PC-9 (cell line): Measurements from ENCODE around the gene CLDN9. TPM values are rescaled to one million over a fixed set of nuclear protein-coding genes. Genes with fewer than 3 reads are reported as not detected.
"Not testable (repeated sequence)": the region's sequence is repeated elsewhere in the genome, so short reads cannot be mapped to it uniquely, and the experiment has no call there.

ENCODE experiments used
- BruUV-seq: library from RNA; stranded (reverse); fragments of 400-500 nt; replicated peaks from 2 replicates; lab custom pipeline; 2021; lab: Mats Ljungman, UMichigan
- CTCF ChIA-PET: fragments of 300-600 bp; sonication (Branson Sonifier 250); formaldehyde crosslinking; loops from one replicate; lab custom pipeline; 2022; ENCODE audit warnings: antibody characterized with exemption; lab: Charles Lee
- POLR2A ChIA-PET: fragments of 300-600 bp; sonication (Branson Sonifier 250); formaldehyde crosslinking; loops from one replicate; lab custom pipeline; 2022; ENCODE audit warnings: antibody characterized with exemption; ENCODE audit not compliant: unreplicated experiment; lab: Charles Lee
- DNase-seq, 2 experiments: peaks; one replicate each; pipeline versions ENCODE4 v3.0.0 to v3.0.0-alpha.2; 2015 to 2022; ENCODE audit warnings: mixed read lengths in 1 of 2
- H2AFZ ChIP-seq: fragments of 200-600 bp; sonication (generic); 2 replicates; pipeline ENCODE4 v1.8.1; 2017; ENCODE audit warnings: antibody characterized with exemption
- H3F3A ChIP-seq: fragments of 200-600 bp; sonication (generic); 2 replicates; pipeline ENCODE4 v1.8.1; 2017; ENCODE audit warnings: antibody characterized with exemption, mild to moderate bottlenecking, low read depth; ENCODE audit not compliant: insufficient read depth
- H3K27ac ChIP-seq: fragments of 200-600 bp; sonication (generic); 2 replicates; pipeline ENCODE4 v1.6.1; 2016; ENCODE audit warnings: mixed run types
- H3K27me3 ChIP-seq: fragments of 200-600 bp; sonication (generic); 2 replicates; pipeline ENCODE4 v1.6.1; 2016; ENCODE audit warnings: low read depth, mixed run types; ENCODE audit not compliant: insufficient read depth
- H3K36me3 ChIP-seq: fragments of 200-600 bp; sonication (generic); 2 replicates; pipeline ENCODE4 v1.6.1; 2016; ENCODE audit warnings: low read depth, mixed run types
- H3K4me1 ChIP-seq: fragments of 200-600 bp; sonication (generic); replicated peaks from 2 replicates; pipeline ENCODE4 v1.6.1; 2016; ENCODE audit warnings: mixed run types; ENCODE audit not compliant: insufficient read depth
- H3K4me2 ChIP-seq: fragments of 200-600 bp; sonication (generic); 2 replicates; pipeline ENCODE4 v1.6.1; 2017; ENCODE audit warnings: mixed run types
- H3K4me3 ChIP-seq: fragments of 200-600 bp; sonication (generic); 2 replicates; pipeline ENCODE4 v1.6.1; 2016; ENCODE audit warnings: mixed run types
- H3K79me2 ChIP-seq: fragments of 200-600 bp; sonication (generic); 2 replicates; pipeline ENCODE4 v1.6.1; 2017; ENCODE audit warnings: low read depth, mixed run types
- H3K9me2 ChIP-seq: fragments of 200-600 bp; sonication (generic); 2 replicates; pipeline ENCODE4 v1.8.1; 2017; ENCODE audit warnings: mild to moderate bottlenecking; ENCODE audit not compliant: insufficient read depth
- H3K9me3 ChIP-seq: fragments of 200-600 bp; sonication (generic); 2 replicates; pipeline ENCODE4 v1.8.1; 2016; ENCODE audit warnings: low read depth; ENCODE audit not compliant: insufficient read depth
- H4K20me1 ChIP-seq: fragments of 200-600 bp; sonication (generic); 2 replicates; pipeline ENCODE4 v1.8.1; 2017; ENCODE audit not compliant: insufficient read depth
- CTCF ChIP-seq: fragments of 200-600 bp; sonication (generic); conservative IDR thresholded peaks from 2 replicates; pipeline ENCODE4 v1.6.1; 2017; ENCODE audit warnings: mixed run types, antibody characterized with exemption, mild to moderate bottlenecking, moderate library complexity
- EZH2 ChIP-seq: fragments of 200-600 bp; sonication (generic); IDR thresholded peaks from 2 replicates; pipeline ENCODE4 v1.8.0; 2017; ENCODE audit warnings: antibody characterized with exemption, low read depth
- intact Hi-C: fragments of 100-400 bp; cut with micrococcal nuclease; formaldehyde crosslinking; loops from one replicate; pipeline ENCODE4 v1.10.0; 2022; ENCODE audit not compliant: unreplicated experiment
- total RNA-seq: library from RNA; stranded (reverse); gene quantifications from 2 replicates; pipeline ENCODE4 v1.2.3, GENCODE V29; 2021

Gene CLDN9
- total RNA-seq, 1 experiment from 2014 or later = 16.4 TPM

DNA sequence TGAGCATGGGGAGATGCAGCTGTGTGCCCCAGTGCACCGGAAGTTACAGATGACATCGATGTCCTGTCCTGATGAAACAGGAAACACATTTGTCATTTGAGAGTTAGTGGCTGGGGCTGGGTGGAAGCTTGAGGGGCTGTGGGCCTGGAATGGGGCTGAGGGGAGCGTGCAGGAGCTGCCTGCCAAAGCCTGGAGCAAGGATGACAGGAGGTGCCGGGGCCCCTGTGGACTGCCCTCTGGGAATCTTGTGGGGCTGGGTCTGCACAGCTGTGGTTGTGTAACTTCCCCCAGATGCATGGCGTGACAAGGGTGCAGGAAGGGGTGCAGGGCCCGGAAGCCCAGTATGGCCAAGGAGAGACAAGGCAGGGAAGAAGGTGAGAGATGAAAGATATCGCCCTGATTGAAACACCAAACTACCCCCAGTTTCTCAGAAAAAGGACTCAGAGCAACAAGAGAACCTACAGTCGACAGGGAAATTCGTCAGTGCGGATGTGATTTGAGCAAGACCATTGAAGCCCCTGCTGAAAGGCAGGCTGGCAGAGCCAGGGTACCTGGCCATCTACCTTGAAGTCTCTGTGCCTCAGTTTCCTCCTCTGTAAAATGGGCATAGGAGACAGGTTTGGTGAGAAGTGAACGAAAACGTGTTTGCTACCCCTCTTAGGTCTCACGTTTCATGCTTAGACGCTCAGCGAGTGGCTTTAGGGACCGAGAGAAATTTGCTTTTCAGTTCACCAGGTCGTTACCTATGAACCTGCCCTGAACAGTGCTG lies 42.4 kb downstream of the CLDN9 start:
- POLR2A ChIA-PET = no interaction called here
- Histone ChIP-seq H3K4me1 (peaks cover 10% of the 10 kb centered on the region; the same call in 1 of the 2 replicates), H3K36me3 (no peaks in the 10 kb centered on the region), H3K27me3 (no peaks in the 10 kb centered on the region), H4K20me1 (no peaks in the 10 kb centered on the region), H3K4me3 (no peak overlapping the region), H2AFZ (no peak overlapping the region), H3K79me2 (no peaks in the 10 kb centered on the region), H3F3A (peaks cover 8% of the 10 kb centered on the region; the same call in 1 of the 2 replicates), H3K9me3 (no peaks in the 10 kb centered on the region), H3K9me2 (no peaks in the 10 kb centered on the region), H3K27ac (no peak overlapping the region), H3K4me2 (no peak overlapping the region)
- intact Hi-C loops = loop anchor here (5.0 kb wide), 1 partner anchor 112 kb away; no protein-coding TSS in a partner anchor
- TF ChIP-seq EZH2 = no peak
- no peak for TF ChIP-seq CTCF
- no TSS peak for BruUV-seq
- DNase-seq = no peak
- CTCF ChIA-PET = interaction anchor here (1.7 kb wide), 1 partner anchor 23 kb away, joined by 3 read pairs; no protein-coding TSS in a partner anchor

DNA sequence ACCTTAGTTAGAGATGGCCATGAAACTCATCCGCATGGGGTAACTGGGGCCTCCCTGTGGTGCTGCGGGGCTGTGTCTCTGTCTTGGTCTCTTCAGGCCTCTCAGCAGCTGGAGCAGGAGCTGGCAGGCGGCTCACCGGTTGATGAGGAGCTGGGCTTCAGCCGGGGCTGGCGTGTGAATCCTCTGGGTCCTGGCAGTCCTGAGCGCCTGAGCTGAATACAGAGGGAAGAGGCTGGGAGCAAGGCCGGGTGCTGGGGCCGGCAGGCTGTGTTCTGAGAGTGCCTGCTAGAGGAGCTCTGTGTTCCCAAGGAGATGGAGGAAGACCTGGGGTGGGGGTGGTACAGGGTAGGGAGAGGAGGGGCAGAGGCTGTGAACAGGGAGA lies 43.0 kb downstream of the CLDN9 start:
- H3K27ac ChIP-seq, H3K36me3 ChIP-seq, H3K4me3 ChIP-seq, POLR2A ChIA-PET, DNase-seq, H3K4me2 ChIP-seq, H2AFZ ChIP-seq, H3K27me3 ChIP-seq, H3K79me2 ChIP-seq, H4K20me1 ChIP-seq, H3K9me3 ChIP-seq, BruUV-seq, H3K9me2 ChIP-seq, H3F3A ChIP-seq: not testable (repeated sequence)
- H3K4me1 ChIP-seq = peaks cover 10% of the 10 kb centered on the region; the same call in 1 of the 2 replicates
- intact Hi-C loops = loop anchor here (5.0 kb wide), 1 partner anchor 112 kb away; no protein-coding TSS in a partner anchor
- CTCF ChIA-PET = interaction anchor here (0.6 to 1.7 kb wide), 2 partner anchors 24 to 77 kb away, joined by 3 to 6 read pairs; no protein-coding TSS in a partner anchor

DNA sequence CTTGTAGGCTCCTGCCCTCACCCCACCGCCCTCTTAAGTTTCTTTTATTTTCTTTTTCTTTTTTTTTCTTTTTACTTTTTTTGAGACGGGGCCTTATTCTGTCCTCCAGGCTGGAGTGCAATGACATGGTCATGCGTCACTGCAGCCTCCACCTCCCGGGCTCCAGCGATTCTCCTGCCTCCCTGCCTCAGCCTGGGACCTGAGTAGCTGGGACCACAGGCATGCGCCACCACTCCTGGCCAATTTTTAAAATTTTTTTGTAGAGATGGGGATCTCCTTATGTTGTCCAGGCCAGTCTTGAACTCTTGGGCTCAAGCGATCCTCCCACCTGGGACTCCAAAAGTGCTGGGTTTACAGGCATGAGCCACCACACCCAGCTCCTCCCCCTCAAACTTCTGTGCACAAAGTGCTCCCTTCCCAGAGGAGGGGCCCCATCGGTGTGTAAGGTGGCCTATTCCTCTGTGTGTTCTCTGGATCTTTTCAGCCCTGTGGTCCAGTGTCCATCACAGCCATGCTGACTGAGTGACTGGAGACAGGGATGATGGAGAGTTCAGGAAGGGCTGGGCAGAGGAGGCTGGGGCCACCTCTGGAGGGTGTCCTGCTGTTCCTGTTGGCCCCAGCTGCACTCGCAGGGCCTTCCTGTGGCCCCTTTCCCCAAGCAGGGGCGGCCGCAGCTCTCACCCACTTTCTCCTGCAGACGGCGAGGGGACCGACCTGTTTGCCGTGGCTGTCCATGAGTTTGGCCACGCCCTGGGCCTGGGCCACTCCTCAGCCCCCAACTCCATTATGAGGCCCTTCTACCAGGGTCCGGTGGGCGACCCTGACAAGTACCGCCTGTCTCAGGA lies 43.8 kb downstream of the CLDN9 start:
- no peak for DNase-seq
- BruUV-seq = no TSS peak
- no peaks in the 10 kb centered on the region for H3K36me3 ChIP-seq
- no peak overlapping the region for H3K4me2 ChIP-seq
- ChIA-PET POLR2A (interaction anchor here (0.6 kb wide), 1 partner anchor 108 kb away, joined by 5 read pairs; no protein-coding TSS in a partner anchor), CTCF (interaction anchor here (0.6 to 1.7 kb wide), 2 partner anchors 24 to 77 kb away, joined by 3 to 6 read pairs; no protein-coding TSS in a partner anchor)
- H3K9me2 ChIP-seq = no peaks in the 10 kb centered on the region
- TF ChIP-seq EZH2 (no peak), CTCF (no peak)
- intact Hi-C loops = loop anchor here (5.0 kb wide), 1 partner anchor 111 kb away; no protein-coding TSS in a partner anchor
- H2AFZ ChIP-seq = no peak overlapping the region
- no peaks in the 10 kb centered on the region for H4K20me1 ChIP-seq
- no peaks in the 10 kb centered on the region for H3K79me2 ChIP-seq
- H3K27me3 ChIP-seq = no peaks in the 10 kb centered on the region
- H3K27ac ChIP-seq = no peak overlapping the region
- H3K9me3 ChIP-seq = no peaks in the 10 kb centered on the region
- peaks cover 10% of the 10 kb centered on the region; the same call in 1 of the 2 replicates for H3K4me1 ChIP-seq
- no peak overlapping the region for H3K4me3 ChIP-seq
- peaks cover 8% of the 10 kb centered on the region; the same call in 1 of the 2 replicates for H3F3A ChIP-seq
